SK-N-SH (cell line): Measurements from ENCODE around the gene PTPRB.

Source experiments
- CTCF ChIP-seq: fragments of 200-600 bp; sonication (generic); IDR thresholded peaks from 2 replicates; pipeline ENCODE4 v1.6.1; 2017; ENCODE audit warnings: antibody characterized with exemption, mild to moderate bottlenecking, moderate library complexity
- EP300 ChIP-seq, 2 experiments: IDR thresholded peaks; 2 replicates each; pipeline versions ENCODE4 v1.4.0 to v1.6.1; 2012; ENCODE audit warnings: borderline replicate concordance in 1 of 2, low read depth in 1 of 2, low read length in 1 of 2
- EZH2phosphoT487 ChIP-seq: fragments of 200-600 bp; sonication (generic); IDR thresholded peaks from 2 replicates; pipeline ENCODE4 v1.6.1; 2017; ENCODE audit warnings: low read depth, mixed run types, mild to moderate bottlenecking, antibody characterized with exemption, moderate library complexity, borderline replicate concordance
- MAX ChIP-seq: IDR thresholded peaks from 2 replicates; pipeline ENCODE4 v1.4.0; 2012; ENCODE audit warnings: low read depth
- MXI1 ChIP-seq: IDR thresholded peaks from 2 replicates; pipeline ENCODE4 v1.6.1; 2012; ENCODE audit warnings: mild to moderate bottlenecking, low read depth, low read length, improper control_type of control experiment
- NRF1 ChIP-seq: IDR thresholded peaks from 2 replicates; pipeline ENCODE4 v1.6.1; 2012; ENCODE audit warnings: low read depth, mild to moderate bottlenecking, low read length
- PBX3 ChIP-seq: IDR thresholded peaks from 2 replicates; pipeline ENCODE4; 2012
- POLR2AphosphoS5 ChIP-seq: IDR thresholded peaks from 2 replicates; pipeline ENCODE4 v1.6.1; 2012; ENCODE audit warnings: low read depth, low read length
- RAD21 ChIP-seq: IDR thresholded peaks from 2 replicates; pipeline ENCODE4 v1.6.1; 2012; ENCODE audit warnings: mild to moderate bottlenecking, low read length
- RCOR1 ChIP-seq: fragments of 150-350 bp; IDR thresholded peaks from 2 replicates; pipeline ENCODE4 v1.6.1; 2017; ENCODE audit warnings: antibody characterized with exemption, low read length
- SMC3 ChIP-seq: IDR thresholded peaks from 2 replicates; pipeline ENCODE4 v1.6.1; 2012; ENCODE audit warnings: low read depth, low read length, improper control_type of control experiment
- TAF1 ChIP-seq: IDR thresholded peaks from 2 replicates; pipeline ENCODE4 v1.6.1; 2012; ENCODE audit warnings: low read depth, mild to moderate bottlenecking, low read length, moderate library complexity, borderline replicate concordance
- TCF12 ChIP-seq: IDR thresholded peaks from 2 replicates; pipeline ENCODE4 v1.4.0; 2012
- YY1 ChIP-seq: IDR thresholded peaks from 2 replicates; pipeline ENCODE4 v1.4.0; 2012; ENCODE audit warnings: low read depth, mild to moderate bottlenecking

GRCh38 chr12:70645494-70646317, 8.5 kb upstream of the PTPRB start:
- no peak for TF ChIP-seq NRF1
- no peak for TF ChIP-seq SMC3
- peak; percentile 64; the same call in 1 of the 2 replicates for TF ChIP-seq POLR2AphosphoS5
- no peak for TF ChIP-seq CTCF
- no peak for TF ChIP-seq EZH2phosphoT487
- TF ChIP-seq MAX: peak; percentile 63
- TF ChIP-seq TCF12: peak; percentile 87
- peak; percentile 78 for TF ChIP-seq PBX3
- peak; percentile 4 to 94; a peak in 3 of 4 replicates for TF ChIP-seq EP300 (IDR thresholded peaks at IDR 0.05; ENCODE audit: borderline replicate concordance in 1 of 2, low read depth in 1 of 2, low read length in 1 of 2)
- TF ChIP-seq TAF1: peak; percentile 51; the same call in 1 of the 2 replicates
- no peak for TF ChIP-seq RAD21
- TF ChIP-seq YY1: no peak
- TF ChIP-seq RCOR1: no peak
- TF ChIP-seq MXI1: no peak
